Activated CD4-positive, alpha-beta T cell treated with anti-CD3 and anti-CD28 coated beads for 36 hours (primary cell): ENCODE results near the gene DMRTA1. TPM values are rescaled to one million over a fixed set of nuclear protein-coding genes. Genes with fewer than 3 reads are reported as not detected.
"Not testable (repeated sequence)": the region's sequence is repeated elsewhere in the genome, so short reads cannot be mapped to it uniquely, and the experiment has no call there.

Experiments
- ATAC-seq: fragments of 200-7000 bp; cut with Tn5 transposase; one replicate; pipeline ENCODE4 v1.10.0; 2021; ENCODE audit warnings: mild to moderate bottlenecking, moderate library complexity
- CTCF ChIA-PET: fragments of 350-600 bp; sonication (Branson Sonifier 250); formaldehyde crosslinking; loops from one replicate; lab custom pipeline; 2021; ENCODE audit warnings: antibody characterized with exemption; lab: Charles Lee
- POLR2A ChIA-PET: fragments of 350-600 bp; sonication (Branson Sonifier 250); formaldehyde crosslinking; loops from one replicate; lab custom pipeline; 2021; ENCODE audit warnings: antibody characterized with exemption, inconsistent platforms; lab: Charles Lee
- DNase-seq: peaks from one replicate; pipeline ENCODE4 v3.0.0-alpha.2; 2020
- H3K27ac Mint-ChIP-seq: one replicate; pipeline ENCODE4 v1.8.0; 2021; ENCODE audit warnings: mixed read lengths
- H3K27me3 Mint-ChIP-seq: one replicate; pipeline ENCODE4 v1.8.0; 2021; ENCODE audit warnings: mixed read lengths
- H3K36me3 Mint-ChIP-seq: one replicate; pipeline ENCODE4 v1.8.0; 2021; ENCODE audit warnings: low read depth, mixed read lengths
- H3K4me1 Mint-ChIP-seq: one replicate; pipeline ENCODE4 v1.8.0; 2021; ENCODE audit warnings: mixed read lengths
- H3K4me3 Mint-ChIP-seq: one replicate; pipeline ENCODE4 v1.8.0; 2021; ENCODE audit warnings: mild to moderate bottlenecking, moderate library complexity, mixed read lengths
- H3K9me3 Mint-ChIP-seq: one replicate; pipeline ENCODE4 v1.8.0; 2021; ENCODE audit warnings: low read depth, mixed read lengths
- intact Hi-C, 2 experiments: fragments of 100-400 bp; cut with DNase I in 1 of 2; cut with micrococcal nuclease in 1 of 2; formaldehyde crosslinking; loops; one replicate each; pipeline versions ENCODE4 v1.14.2 to v1.15.1; 2022 to 2024; cut with DNase I, micrococcal nuclease
- total RNA-seq, 2 experiments: library from RNA; stranded (reverse); gene quantifications; one replicate each; pipeline ENCODE4 v1.2.3, GENCODE V29; 2021

DMRTA1 gene
- total RNA-seq, 2 experiments from 2014 or later: not detected

GRCh38 chr9:22435252-22435651 is 11.4 kb upstream of the DMRTA1 start:
- H3K27me3 Mint-ChIP-seq, H3K36me3 Mint-ChIP-seq, CTCF ChIA-PET, H3K27ac Mint-ChIP-seq, DNase-seq, H3K4me1 Mint-ChIP-seq, H3K4me3 Mint-ChIP-seq, ATAC-seq, POLR2A ChIA-PET, H3K9me3 Mint-ChIP-seq, intact Hi-C loops: not testable (repeated sequence)

DNA sequence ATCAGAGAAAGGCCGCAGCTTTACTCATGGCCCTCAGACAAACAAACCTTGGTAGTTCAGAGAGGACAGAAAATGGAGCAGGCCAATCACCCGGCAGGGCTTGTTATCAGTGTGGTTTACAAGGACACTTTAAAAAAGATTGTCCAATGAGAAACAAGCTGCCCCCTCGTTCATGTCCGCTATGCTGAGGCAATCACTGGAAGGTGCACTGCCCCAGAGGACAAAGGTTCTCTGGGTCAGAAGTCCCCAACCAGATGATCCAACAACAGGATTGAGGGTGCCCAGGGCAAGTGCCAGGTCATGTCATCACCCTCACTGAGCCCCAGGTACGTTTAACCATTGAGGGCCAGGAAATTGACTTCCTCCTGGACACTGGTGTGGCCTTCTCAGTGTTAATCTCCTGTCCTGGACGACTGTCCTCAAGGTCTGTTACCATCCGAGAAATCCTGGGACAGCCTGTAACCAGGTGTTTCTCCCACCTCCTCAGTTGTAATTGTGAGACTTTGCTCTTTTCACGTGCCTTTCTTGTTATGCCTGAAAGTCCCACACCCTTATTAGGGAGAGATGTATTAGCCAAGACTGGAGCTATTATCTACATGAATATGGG is 9.1 kb upstream of the DMRTA1 start:
- H3K9me3 Mint-ChIP-seq, H3K27ac Mint-ChIP-seq, DNase-seq, H3K4me1 Mint-ChIP-seq, H3K4me3 Mint-ChIP-seq, ATAC-seq, CTCF ChIA-PET, H3K36me3 Mint-ChIP-seq, H3K27me3 Mint-ChIP-seq, intact Hi-C loops, POLR2A ChIA-PET: not testable (repeated sequence)

DNA sequence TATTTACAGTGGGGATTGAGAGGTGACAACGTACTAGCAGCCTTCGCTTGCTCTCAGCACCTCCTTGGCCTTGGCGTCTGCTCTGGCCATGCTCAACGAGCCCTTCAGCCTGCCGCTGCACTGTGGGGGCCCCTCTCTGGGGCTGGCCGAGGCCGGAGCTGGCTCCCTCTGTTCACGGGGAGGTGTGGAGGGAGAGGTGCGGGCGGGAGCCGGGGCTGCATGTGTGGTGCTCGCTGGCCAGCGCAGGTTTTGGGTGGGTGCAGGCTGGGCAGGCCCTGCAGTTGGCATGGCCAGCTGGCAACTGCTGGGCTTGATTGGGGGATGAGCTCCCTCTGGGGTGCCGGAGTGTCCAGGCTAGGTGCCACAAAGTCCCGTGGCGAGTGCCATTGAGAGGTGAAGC is 5.8 kb upstream of the DMRTA1 start:
- Mint-ChIP-seq H3K27ac (no peak overlapping the region), H3K4me3 (no peak overlapping the region), H3K27me3 (peaks cover 18% of the 10 kb centered on the region), H3K4me1 (no peaks in the 10 kb centered on the region), H3K9me3 (no peaks in the 10 kb centered on the region), H3K36me3 (no peaks in the 10 kb centered on the region)
- intact Hi-C loops: no loop called here
- DNase-seq (no peak), ATAC-seq (no peak)
- ChIA-PET POLR2A (no interaction called here), CTCF (interaction anchor here (0.8 kb wide), 1 partner anchor 19 kb away, joined by 3 read pairs; no protein-coding TSS in a partner anchor)

DNA sequence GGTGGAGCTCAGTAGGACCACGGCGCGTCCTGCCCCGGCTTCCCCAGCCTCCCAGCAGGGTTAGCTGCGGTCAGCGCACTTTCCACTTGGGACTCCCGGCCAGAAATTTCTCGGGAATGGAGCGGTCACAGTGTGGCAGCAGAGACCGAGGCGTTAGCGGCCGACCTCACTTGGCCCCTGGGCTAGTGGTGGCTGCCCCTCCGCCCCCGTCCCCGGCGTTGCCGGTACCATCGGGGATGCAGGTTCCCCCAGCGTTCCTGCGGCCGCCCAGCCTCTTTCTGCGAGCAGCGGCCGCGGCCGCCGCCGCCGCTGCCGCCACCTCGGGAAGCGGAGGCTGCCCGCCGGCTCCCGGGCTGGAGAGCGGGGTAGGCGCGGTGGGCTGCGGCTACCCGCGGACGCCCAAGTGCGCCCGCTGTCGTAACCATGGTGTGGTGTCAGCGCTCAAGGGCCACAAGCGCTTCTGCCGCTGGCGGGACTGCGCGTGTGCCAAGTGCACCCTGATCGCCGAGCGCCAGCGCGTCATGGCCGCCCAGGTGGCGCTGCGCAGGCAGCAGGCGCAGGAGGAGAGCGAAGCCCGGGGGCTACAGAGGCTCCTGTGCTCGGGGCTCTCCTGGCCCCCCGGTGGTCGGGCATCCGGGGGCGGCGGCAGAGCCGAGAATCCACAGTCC is 460 bp downstream of the DMRTA1 start:
- Mint-ChIP-seq H3K9me3 (no peaks in the 10 kb centered on the region), H3K27me3 (peaks cover 44% of the 10 kb centered on the region)
- POLR2A ChIA-PET: no interaction called here

DNA sequence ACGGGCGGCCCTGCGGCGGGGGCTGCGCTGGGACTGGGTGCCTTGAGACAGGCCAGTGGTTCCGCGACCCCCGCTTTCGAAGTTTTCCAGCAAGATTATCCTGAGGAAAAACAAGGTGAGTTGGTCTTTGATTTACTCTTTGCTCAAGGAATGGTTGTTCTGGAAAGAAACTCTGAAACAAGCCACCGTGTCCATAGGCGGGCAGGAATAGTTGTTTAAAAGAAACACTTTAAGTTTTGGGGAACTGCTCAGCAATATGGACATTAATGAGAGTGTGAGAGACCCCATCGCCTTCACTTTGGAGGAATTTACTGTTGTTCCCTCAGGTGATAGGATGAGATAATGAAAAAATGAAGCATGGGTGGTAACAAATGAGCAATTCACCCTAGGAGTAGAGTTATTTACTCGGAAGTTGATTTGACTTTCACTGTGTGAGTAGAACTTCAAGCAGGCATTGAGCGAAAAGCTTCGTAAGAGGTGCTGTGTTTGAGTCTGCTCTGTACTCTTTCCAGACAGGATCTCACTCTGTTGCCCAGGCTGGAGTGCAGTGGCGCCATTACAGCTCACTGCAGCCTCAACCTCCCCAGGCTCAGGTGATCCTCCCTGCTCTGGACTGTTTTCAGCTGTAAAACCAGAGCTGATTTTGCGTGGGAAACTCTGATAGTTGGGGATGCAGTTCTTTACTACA is 1.1 kb downstream of the DMRTA1 start:
- H3K4me3 Mint-ChIP-seq: no peak overlapping the region
- no peaks in the 10 kb centered on the region for H3K36me3 Mint-ChIP-seq
- no peaks in the 10 kb centered on the region for H3K9me3 Mint-ChIP-seq
- no peak for DNase-seq
- H3K4me1 Mint-ChIP-seq: peaks cover 5% of the 10 kb centered on the region
- intact Hi-C loops: no loop called here
- H3K27me3 Mint-ChIP-seq: peaks cover 47% of the 10 kb centered on the region
- no peak overlapping the region for H3K27ac Mint-ChIP-seq
- no peak for ATAC-seq
- CTCF ChIA-PET: interaction anchor here (1.2 kb wide), 1 partner anchor 18 kb away, joined by 3 read pairs; no protein-coding TSS in a partner anchor
- POLR2A ChIA-PET: no interaction called here

More for the DNA sequence above, 460 bp downstream of the DMRTA1 start:
- Mint-ChIP-seq H3K4me1 (peaks cover 5% of the 10 kb centered on the region), H3K27ac (no peak overlapping the region), H3K4me3 (no peak overlapping the region), H3K36me3 (no peaks in the 10 kb centered on the region)
- intact Hi-C loops: no loop called here
- CTCF ChIA-PET: interaction anchor here (1.2 kb wide), 1 partner anchor 17 kb away, joined by 3 read pairs; no protein-coding TSS in a partner anchor
- ATAC-seq (peak; percentile 85), DNase-seq (peak; percentile 63)

GRCh38 chr9:22449719-22450118 is 3.1 kb downstream of the DMRTA1 start:
- intact Hi-C loops: loop anchor here in 1 of 2 experiments (10.0 kb wide), 2 partner anchors 305 to 415 kb away; no protein-coding TSS in a partner anchor
- Mint-ChIP-seq H3K27me3 (peaks cover 40% of the 10 kb centered on the region), H3K9me3 (no peaks in the 10 kb centered on the region), H3K4me3 (no peak overlapping the region), H3K27ac (no peak overlapping the region), H3K4me1 (peaks cover 5% of the 10 kb centered on the region), H3K36me3 (no peaks in the 10 kb centered on the region)
- ChIA-PET POLR2A (no interaction called here), CTCF (interaction anchor here (1.5 kb wide), 1 partner anchor 637 kb away, joined by 4 read pairs; no protein-coding TSS in a partner anchor)
- ATAC-seq: no peak
- DNase-seq: no peak

GRCh38 chr9:22452415-22453010 is 5.9 kb downstream of the DMRTA1 start:
- DNase-seq (peak; percentile 68), ATAC-seq (no peak)
- POLR2A ChIA-PET: no interaction called here
- Mint-ChIP-seq H3K36me3 (no peaks in the 10 kb centered on the region), H3K4me3 (no peak overlapping the region), H3K4me1 (peaks cover 3% of the 10 kb centered on the region), H3K9me3 (no peaks in the 10 kb centered on the region), H3K27me3 (peaks cover 37% of the 10 kb centered on the region), H3K27ac (no peak overlapping the region)
- intact Hi-C loops: loop anchor here (1.0 to 10.0 kb wide), 6 partner anchors 145 to 639 kb away; no protein-coding TSS in a partner anchor
- CTCF ChIA-PET: interaction anchor here (0.6 to 2.0 kb wide), 18 partner anchors 10 to 640 kb away, joined by 3 to 15 read pairs (median 3); no protein-coding TSS in a partner anchor

GRCh38 chr9:22454016-22454415 is 7.4 kb downstream of the DMRTA1 start:
- no peak overlapping the region for H3K4me3 Mint-ChIP-seq
- ATAC-seq: no peak

GRCh38 chr9:22455181-22455580 is 8.6 kb downstream of the DMRTA1 start:
- CTCF ChIA-PET: interaction anchor here (1.3 to 1.7 kb wide), 2 partner anchors 24 to 211 kb away, joined by 3 to 6 read pairs; no protein-coding TSS in a partner anchor
- H3K27me3 Mint-ChIP-seq: peaks cover 21% of the 10 kb centered on the region
- DNase-seq (no peak), ATAC-seq (no peak)
- no peaks in the 10 kb centered on the region for H3K9me3 Mint-ChIP-seq
- H3K27ac Mint-ChIP-seq: no peak overlapping the region
- intact Hi-C loops: loop anchor here in 1 of 2 experiments (1.0 to 10.0 kb wide), 3 partner anchors 127 to 420 kb away; no protein-coding TSS in a partner anchor
- no peak overlapping the region for H3K4me3 Mint-ChIP-seq
- POLR2A ChIA-PET: no interaction called here
- H3K36me3 Mint-ChIP-seq: no peaks in the 10 kb centered on the region
- no peaks in the 10 kb centered on the region for H3K4me1 Mint-ChIP-seq

More at GRCh38 chr9:22454016-22454415, 7.4 kb downstream of the DMRTA1 start:
- intact Hi-C loops: loop anchor here in 1 of 2 experiments (10.0 kb wide), 2 partner anchors 309 to 419 kb away; no protein-coding TSS in a partner anchor
- Mint-ChIP-seq H3K27ac (no peak overlapping the region), H3K9me3 (no peaks in the 10 kb centered on the region), H3K4me1 (no peaks in the 10 kb centered on the region), H3K27me3 (peaks cover 22% of the 10 kb centered on the region), H3K36me3 (no peaks in the 10 kb centered on the region)
- ChIA-PET CTCF (interaction anchor here (1.7 kb wide), 1 partner anchor 210 kb away, joined by 6 read pairs; no protein-coding TSS in a partner anchor), POLR2A (no interaction called here)
- DNase-seq: no peak

DNA sequence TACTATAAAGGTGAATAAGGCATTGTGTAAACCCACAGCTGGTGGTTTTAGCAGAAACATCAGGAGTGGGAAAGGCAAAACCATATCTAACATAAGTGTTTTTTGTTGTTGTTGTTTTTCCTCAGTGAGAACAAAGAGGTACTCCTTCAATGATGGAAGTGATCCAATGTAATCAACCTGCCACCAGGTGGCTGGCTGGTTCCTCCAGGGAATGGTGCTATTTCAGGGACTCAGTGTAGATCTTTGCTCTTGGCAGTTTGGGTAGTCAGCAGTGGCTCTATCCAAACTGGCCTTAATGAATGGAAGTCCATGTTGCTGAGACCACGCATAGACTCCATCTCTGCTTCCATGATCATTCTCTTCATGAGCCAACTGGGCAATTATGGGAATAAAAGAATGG is 10.8 kb downstream of the DMRTA1 start:
- intact Hi-C loops: loop anchor here in 1 of 2 experiments (10.0 kb wide), 2 partner anchors 313 to 423 kb away; no protein-coding TSS in a partner anchor
- Mint-ChIP-seq H3K36me3 (no peaks in the 10 kb centered on the region), H3K27me3 (peaks cover 17% of the 10 kb centered on the region), H3K4me3 (no peak overlapping the region), H3K4me1 (no peaks in the 10 kb centered on the region), H3K9me3 (no peaks in the 10 kb centered on the region), H3K27ac (no peak overlapping the region)
- ATAC-seq: no peak
- ChIA-PET POLR2A (no interaction called here), CTCF (no interaction called here)
- DNase-seq: no peak

GRCh38 chr9:22463205-22463604 is 16.6 kb downstream of the DMRTA1 start:
- Mint-ChIP-seq H3K27ac (no peak overlapping the region), H3K27me3 (peaks cover 9% of the 10 kb centered on the region), H3K4me1 (no peaks in the 10 kb centered on the region), H3K9me3 (no peaks in the 10 kb centered on the region), H3K36me3 (no peaks in the 10 kb centered on the region), H3K4me3 (no peak overlapping the region)
- intact Hi-C loops: no loop called here
- ATAC-seq (no peak), DNase-seq (no peak)
- CTCF ChIA-PET: no interaction called here
- POLR2A ChIA-PET: no interaction called here
